Stimulated activated CD8-positive, alpha-beta memory T cell treated with anti-CD3 and anti-CD28 coated beads, Interleukin-7, amount 100 ng/mL, for 1 hour (primary cell): ENCODE data around the gene ZNF439.
"Not testable (repeated sequence)": the region's sequence is repeated elsewhere in the genome, so short reads cannot be mapped to it uniquely, and the experiment has no call there.

Experiments
- DNase-seq, 2 donors: peaks; one replicate each; pipeline ENCODE4 v3.0.0-alpha.2; 2020; ENCODE audit warnings: low read depth in 2 of 2

ZNF439 gene

GRCh38 chr19:11848594-11849469 lies at the start of gene ZNF439:
Gene ZNF439, plus strand, starts transcription at chr19:11848726. Its CDS starts 142 bp downstream, at chr19:11848868.
- peak; percentile 68 to 82 for DNase-seq

- no peak for DNase-seq
These were observed 42.0 kb upstream of the ZNF439 start for GRCh38 chr19:11806354-11807098.

- no peak for DNase-seq
These were observed 41.5 kb upstream of the ZNF439 start for GRCh38 chr19:11807099-11807380.

GRCh38 chr19:11813703-11814028 lies 34.9 kb upstream of the ZNF439 start:
- no peak for DNase-seq

GRCh38 chr19:11814029-11814699 lies 34.4 kb upstream of the ZNF439 start, which contains the start of gene ZNF440:
Gene ZNF440, plus strand, starts transcription at chr19:11814273. Its CDS starts 175 bp downstream, at chr19:11814448.
- peak; percentile 67 to 68 for DNase-seq

- no peak for DNase-seq
These were observed 33.9 kb upstream of the ZNF439 start for GRCh38 chr19:11814700-11815035.

- DNase-seq = no peak
These were observed 26.9 kb upstream of the ZNF439 start for GRCh38 chr19:11821474-11822109.

GRCh38 chr19:11828957-11829876 lies 19.3 kb upstream of the ZNF439 start:
- not testable (repeated sequence) for DNase-seq

- no peak for DNase-seq
These were observed 16.1 kb upstream of the ZNF439 start for GRCh38 chr19:11832253-11832912.

- no peak for DNase-seq
These were observed 15.0 kb upstream of the ZNF439 start for GRCh38 chr19:11833541-11833940.

GRCh38 chr19:11835626-11836066 lies 12.9 kb upstream of the ZNF439 start:
- not testable (repeated sequence) for DNase-seq

GRCh38 chr19:11843722-11844121 lies 4.8 kb upstream of the ZNF439 start:
- no peak for DNase-seq

- not testable (repeated sequence) for DNase-seq
These were observed 911 bp upstream of the ZNF439 start for GRCh38 chr19:11847615-11848014.

GRCh38 chr19:11848200-11848593 lies 329 bp upstream of the ZNF439 start:
- DNase-seq = no peak

- DNase-seq = not testable (repeated sequence)
These were observed 1.8 kb downstream of the ZNF439 start for GRCh38 chr19:11850289-11850688.

GRCh38 chr19:11853358-11853757 lies 4.8 kb downstream of the ZNF439 start:
- no peak for DNase-seq

GRCh38 chr19:11856596-11857250 lies 8.2 kb downstream of the ZNF439 start:
- DNase-seq = no peak

- no peak for DNase-seq
These were observed 12.2 kb downstream of the ZNF439 start for GRCh38 chr19:11860721-11861120.

GRCh38 chr19:11861301-11861700 lies 12.8 kb downstream of the ZNF439 start:
- no peak for DNase-seq

- DNase-seq = not testable (repeated sequence)
These were observed 19.2 kb downstream of the ZNF439 start for GRCh38 chr19:11867766-11868165.
